KMS-11 (cell line): ENCODE data around the gene SLC7A9.

ENCODE experiments used
- H2AFZ ChIP-seq: fragments of 200-600 bp; sonication (generic); 2 replicates; pipeline ENCODE4 v1.6.1; 2016; ENCODE audit warnings: antibody characterized with exemption, mixed run types, low read depth
- H3K27ac ChIP-seq: fragments of 200-600 bp; sonication (generic); 2 replicates; pipeline ENCODE4 v1.6.1; 2016; ENCODE audit warnings: mild to moderate bottlenecking, mixed run types
- H3K27me3 ChIP-seq: fragments of 200-600 bp; sonication (generic); 2 replicates; pipeline ENCODE4 v1.6.1; 2017; ENCODE audit warnings: mild to moderate bottlenecking, low read depth, mixed run types, moderate library complexity; ENCODE audit not compliant: insufficient read depth
- H3K36me3 ChIP-seq: fragments of 200-600 bp; sonication (generic); 2 replicates; pipeline ENCODE4 v1.6.1; 2017; ENCODE audit warnings: mild to moderate bottlenecking, mixed run types; ENCODE audit not compliant: insufficient read depth
- H3K4me1 ChIP-seq: fragments of 200-600 bp; sonication (generic); 2 replicates; pipeline ENCODE4 v1.6.1; 2016; ENCODE audit warnings: mild to moderate bottlenecking, low read depth, mixed run types; ENCODE audit not compliant: poor library complexity, severe bottlenecking
- H3K4me2 ChIP-seq: fragments of 200-600 bp; sonication (generic); 2 replicates; pipeline ENCODE4 v1.7.0; 2016; ENCODE audit warnings: mild to moderate bottlenecking, mixed run types
- H3K4me3 ChIP-seq: fragments of 200-600 bp; sonication (generic); IDR thresholded peaks from 2 replicates; pipeline ENCODE4 v1.6.1; 2017; ENCODE audit warnings: low read depth, low read length, mixed read lengths; ENCODE audit not compliant: insufficient read depth
- H3K79me2 ChIP-seq: fragments of 200-600 bp; sonication (generic); 2 replicates; pipeline ENCODE4 v1.6.1; 2016; ENCODE audit warnings: low read depth, mixed run types; ENCODE audit not compliant: insufficient read depth
- H3K9ac ChIP-seq: fragments of 200-600 bp; sonication (generic); 2 replicates; pipeline ENCODE4 v1.6.1; 2016; ENCODE audit warnings: mild to moderate bottlenecking, mixed run types
- H4K20me1 ChIP-seq: fragments of 200-600 bp; sonication (generic); 2 replicates; pipeline ENCODE4 v1.6.1; 2016; ENCODE audit warnings: mild to moderate bottlenecking, mixed run types; ENCODE audit not compliant: insufficient read depth
- CTCF ChIP-seq: fragments of 200-600 bp; sonication (generic); conservative IDR thresholded peaks from 2 replicates; pipeline ENCODE4 v1.6.1; 2017; ENCODE audit warnings: low read depth, mild to moderate bottlenecking, antibody characterized with exemption, low read length, moderate library complexity, mixed read lengths

The SLC7A9 gene

GRCh38 chr19:32877977-32878745 is 8.6 kb upstream of the SLC7A9 start:
- no peaks in the 10 kb centered on the region for H3K79me2 ChIP-seq
- H3K27me3 ChIP-seq: no peaks in the 10 kb centered on the region
- H3K4me3 ChIP-seq: no peak overlapping the region
- H3K9ac ChIP-seq: no peak overlapping the region
- no peaks in the 10 kb centered on the region for H3K36me3 ChIP-seq
- H3K4me1 ChIP-seq: no peaks in the 10 kb centered on the region
- H3K27ac ChIP-seq: no peak overlapping the region
- TF ChIP-seq CTCF: no peak
- H2AFZ ChIP-seq: no peak overlapping the region
- no peaks in the 10 kb centered on the region for H4K20me1 ChIP-seq
- H3K4me2 ChIP-seq: no peak overlapping the region

GRCh38 chr19:32877323-32877912 is 7.9 kb upstream of the SLC7A9 start:
- H3K4me1 ChIP-seq: no peaks in the 10 kb centered on the region
- no peak overlapping the region for H3K4me3 ChIP-seq
- H4K20me1 ChIP-seq: no peaks in the 10 kb centered on the region
- H3K9ac ChIP-seq: no peak overlapping the region
- H3K4me2 ChIP-seq: no peak overlapping the region
- H2AFZ ChIP-seq: no peak overlapping the region
- H3K36me3 ChIP-seq: no peaks in the 10 kb centered on the region
- no peak overlapping the region for H3K27ac ChIP-seq
- TF ChIP-seq CTCF: no peak
- no peaks in the 10 kb centered on the region for H3K79me2 ChIP-seq
- H3K27me3 ChIP-seq: no peaks in the 10 kb centered on the region

GRCh38 chr19:32876919-32877285 is 7.3 kb upstream of the SLC7A9 start:
- Histone ChIP-seq H3K4me1 (no peaks in the 10 kb centered on the region), H3K27ac (no peak overlapping the region), H3K4me2 (no peak overlapping the region), H3K4me3 (no peak overlapping the region), H3K79me2 (no peaks in the 10 kb centered on the region), H3K27me3 (no peaks in the 10 kb centered on the region), H2AFZ (no peak overlapping the region), H4K20me1 (no peaks in the 10 kb centered on the region), H3K9ac (no peak overlapping the region), H3K36me3 (no peaks in the 10 kb centered on the region)
- no peak for TF ChIP-seq CTCF

- Histone ChIP-seq H3K4me2 (no peak overlapping the region), H3K4me3 (no peak overlapping the region), H3K4me1 (no peaks in the 10 kb centered on the region), H3K27me3 (no peaks in the 10 kb centered on the region), H3K27ac (no peak overlapping the region), H3K79me2 (no peaks in the 10 kb centered on the region), H4K20me1 (no peaks in the 10 kb centered on the region), H3K36me3 (no peaks in the 10 kb centered on the region), H2AFZ (no peak overlapping the region), H3K9ac (no peak overlapping the region)
- TF ChIP-seq CTCF: no peak
These were observed 6.8 kb upstream of the SLC7A9 start for GRCh38 chr19:32876236-32876918.
